Esophagus (tissue), 2 donors: ENCODE data around the gene GRM8. TPM values are rescaled to one million over a fixed set of nuclear protein-coding genes. Genes with fewer than 3 reads are reported as not detected.

Experiments
- H3K27ac ChIP-seq, 2 donors: one replicate each; pipeline ENCODE4 v1.5.1; 2013; ENCODE audit warnings: low read depth in 2 of 2, mild to moderate bottlenecking in 2 of 2, inconsistent platforms in 1 of 2, low read length in 1 of 2, moderate library complexity in 1 of 2
- H3K27me3 ChIP-seq, 2 donors: one replicate each; pipeline ENCODE4 v1.6.1; 2013; ENCODE audit warnings: low read length in 2 of 2, control low read depth in 1 of 2, mild to moderate bottlenecking in 1 of 2; ENCODE audit not compliant: insufficient read depth in 2 of 2, control insufficient read depth in 1 of 2
- H3K36me3 ChIP-seq, 2 donors: one replicate each; pipeline ENCODE4 v1.6.1; 2013; ENCODE audit warnings: low read length in 1 of 2; ENCODE audit not compliant: control insufficient read depth in 2 of 2, insufficient read depth in 2 of 2
- H3K4me1 ChIP-seq, 2 donors: one replicate each; pipeline ENCODE4 v1.6.1; 2013; ENCODE audit warnings: low read length in 1 of 2; ENCODE audit not compliant: control insufficient read depth in 2 of 2, insufficient read depth in 2 of 2
- H3K4me3 ChIP-seq, 2 donors: one replicate each; pipeline ENCODE4 v1.5.1; 2013; ENCODE audit warnings: low read length in 2 of 2, mild to moderate bottlenecking in 2 of 2, low read depth in 1 of 2, moderate library complexity in 1 of 2
- H3K9me3 ChIP-seq, 2 donors: one replicate each; pipeline ENCODE4 v1.6.1; 2013; ENCODE audit warnings: mild to moderate bottlenecking in 2 of 2, low read depth in 1 of 2, low read length in 1 of 2, moderate library complexity in 1 of 2; ENCODE audit not compliant: control insufficient read depth in 2 of 2, insufficient read depth in 1 of 2
- WGBS, 2 donors: extraction: QIAGEN DNeasy Blood & Tissue Kit; methylation state at CpG; one replicate each; pipeline ENCODE4 v1.1.7; 2013; 5-methylcytosine and 5-hydroxymethylcytosine counted together
- polyA plus RNA-seq, 2 donors: library from polyadenylated mRNA; stranded (reverse); fragments of 200-250 nt; gene quantifications; one replicate each; pipeline ENCODE4 v1.2.3, GENCODE V29; 2013
- donor health status: healthy with polysubstance abuse.
- donor health status: Bipolar disorder and iron deficiency.

GRM8 gene
- polyA plus RNA-seq, 2 donors = 0.19 TPM; not detected in 1

DNA sequence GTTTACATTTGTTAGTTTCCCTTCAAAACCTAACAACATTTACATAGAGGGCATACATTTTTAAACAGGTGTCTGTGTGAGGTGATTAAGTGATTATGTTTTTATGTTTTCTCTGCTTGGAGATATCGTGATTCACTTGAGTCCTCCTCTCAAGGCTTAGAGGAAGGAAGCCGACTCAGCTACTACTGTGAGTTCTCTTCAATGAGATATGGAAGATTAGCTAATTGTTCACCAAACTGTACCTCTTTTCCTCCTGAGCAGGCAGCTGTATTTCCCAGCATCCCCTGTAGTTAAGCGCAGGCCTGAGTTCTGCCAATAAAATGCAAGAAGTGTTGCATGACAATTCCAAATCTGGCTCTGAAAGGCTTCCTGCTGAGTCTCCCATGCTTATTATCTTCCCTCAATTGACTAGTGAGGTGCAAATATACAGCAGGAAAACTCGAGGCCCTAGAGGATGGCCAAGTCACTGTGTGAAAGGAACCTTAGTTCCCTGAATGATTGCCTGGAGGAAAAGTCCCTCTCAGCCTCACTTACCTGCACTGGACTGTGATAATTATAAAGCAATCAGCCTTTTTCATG is 528.7 kb downstream of the GRM8 start:
- Histone ChIP-seq H3K9me3 (peaks cover 0 to 5% of the 10 kb centered on the region in 2 donors), H3K36me3 (no peaks in the 10 kb centered on the region), H3K4me3 (no peak overlapping the region), H3K27ac (no peak overlapping the region), H3K4me1 (no peaks in the 10 kb centered on the region), H3K27me3 (no peaks in the 10 kb centered on the region)
- WGBS, 2 donors = 61 to 66% methylated on average over 4 of the region's 4 CpGs

DNA sequence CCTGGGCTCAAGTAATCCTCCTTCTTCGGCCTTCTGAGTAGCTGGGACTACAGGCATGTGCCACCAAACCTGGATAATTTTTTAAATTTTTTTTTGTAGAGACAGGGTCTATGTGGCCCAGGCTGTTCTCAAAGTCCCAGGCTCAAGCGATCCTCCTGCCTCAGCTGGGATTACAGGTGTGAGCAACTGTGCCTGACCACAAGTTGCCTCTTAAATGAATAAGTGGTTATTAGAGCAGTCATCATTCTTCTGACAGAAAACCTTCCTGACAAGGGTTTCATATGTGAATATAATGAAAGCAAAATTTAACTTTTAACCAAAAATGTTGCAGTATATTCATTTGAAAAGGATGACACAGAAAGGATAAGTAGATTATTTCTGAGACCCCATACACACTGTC is 532.5 kb downstream of the GRM8 start:
- Histone ChIP-seq H3K36me3 (no peaks in the 10 kb centered on the region), H3K4me3 (no peak overlapping the region), H3K27ac (no peak overlapping the region), H3K9me3 (no peaks in the 10 kb centered on the region), H3K4me1 (no peaks in the 10 kb centered on the region), H3K27me3 (no peaks in the 10 kb centered on the region)
- 74 to 86% methylated on average over 2 of the region's 2 CpGs for WGBS, 2 donors

DNA sequence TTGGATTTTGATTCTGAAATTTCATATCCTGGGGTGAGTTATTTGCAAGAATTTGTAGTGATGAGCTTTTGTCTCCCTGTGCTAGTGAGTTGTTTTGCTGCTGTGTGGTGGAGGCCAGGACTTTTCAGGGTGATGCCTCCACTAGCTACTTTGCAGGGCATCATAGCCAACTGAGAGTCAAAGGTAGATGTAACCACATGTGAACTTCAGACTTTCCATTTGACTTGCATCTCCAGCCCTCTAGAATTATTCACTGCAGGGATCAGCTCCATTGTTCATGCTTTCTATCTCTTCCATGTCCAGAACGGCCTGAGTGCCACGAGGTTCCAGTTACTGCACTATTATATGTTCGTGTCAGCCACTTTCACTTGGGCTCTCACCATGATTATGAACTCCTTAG is 534.3 kb downstream of the GRM8 start:
- Histone ChIP-seq H3K27ac (no peak overlapping the region), H3K36me3 (no peaks in the 10 kb centered on the region), H3K9me3 (no peaks in the 10 kb centered on the region), H3K4me3 (no peak overlapping the region), H3K27me3 (no peaks in the 10 kb centered on the region), H3K4me1 (no peaks in the 10 kb centered on the region)
- 84 to 90% methylated on average over 3 of the region's 3 CpGs for WGBS, 2 donors

DNA sequence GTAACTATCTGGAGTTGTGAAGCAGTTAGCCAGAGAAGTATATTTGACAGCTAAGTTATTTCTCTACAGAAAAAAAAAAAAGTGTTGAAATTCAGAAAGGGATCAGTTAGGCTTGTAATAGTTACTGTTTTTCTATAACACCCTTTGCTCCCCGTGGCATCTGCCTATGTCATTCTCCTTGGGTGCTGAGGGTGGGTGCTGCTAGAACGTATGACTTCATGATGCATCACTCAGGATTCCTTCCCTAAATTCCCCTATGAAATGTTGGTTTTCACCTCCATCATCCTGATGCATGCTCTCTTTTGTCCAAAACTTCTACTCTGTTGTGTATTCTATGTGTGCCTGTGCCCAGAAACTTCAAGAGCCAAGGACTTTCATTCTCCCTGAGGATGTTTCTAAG is 536.4 kb downstream of the GRM8 start:
- H3K27ac ChIP-seq = no peak overlapping the region
- WGBS, 2 donors = 68 to 74% methylated on average over 2 of the region's 2 CpGs
- no peaks in the 10 kb centered on the region for H3K36me3 ChIP-seq
- no peaks in the 10 kb centered on the region for H3K4me1 ChIP-seq
- H3K4me3 ChIP-seq = no peak overlapping the region
- H3K27me3 ChIP-seq = no peaks in the 10 kb centered on the region
- H3K9me3 ChIP-seq = no peaks in the 10 kb centered on the region

DNA sequence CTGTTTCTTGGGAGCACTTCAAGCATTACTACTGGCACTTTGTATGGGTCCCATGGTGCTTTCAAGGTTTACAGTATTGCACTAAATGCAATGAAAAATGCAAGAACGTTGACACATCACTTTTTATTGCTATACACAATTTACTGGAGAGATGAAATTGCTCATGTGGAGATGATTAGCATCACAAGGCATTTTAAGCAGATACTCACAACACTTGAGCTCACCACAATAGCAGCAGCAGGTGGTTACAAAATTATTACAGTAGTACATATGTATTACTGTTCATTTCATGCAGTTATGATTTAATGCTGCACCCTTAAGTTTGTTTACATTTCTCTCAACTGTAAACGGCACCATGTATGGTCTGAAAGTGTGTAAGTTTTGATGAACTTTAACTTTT is 537.7 kb downstream of the GRM8 start:
- H3K9me3 ChIP-seq = no peaks in the 10 kb centered on the region
- no peaks in the 10 kb centered on the region for H3K36me3 ChIP-seq
- no peaks in the 10 kb centered on the region for H3K27me3 ChIP-seq
- 42 to 51% methylated on average over 2 of the region's 2 CpGs for WGBS, 2 donors
- H3K27ac ChIP-seq = no peak overlapping the region
- H3K4me3 ChIP-seq = no peak overlapping the region
- H3K4me1 ChIP-seq = no peaks in the 10 kb centered on the region

DNA sequence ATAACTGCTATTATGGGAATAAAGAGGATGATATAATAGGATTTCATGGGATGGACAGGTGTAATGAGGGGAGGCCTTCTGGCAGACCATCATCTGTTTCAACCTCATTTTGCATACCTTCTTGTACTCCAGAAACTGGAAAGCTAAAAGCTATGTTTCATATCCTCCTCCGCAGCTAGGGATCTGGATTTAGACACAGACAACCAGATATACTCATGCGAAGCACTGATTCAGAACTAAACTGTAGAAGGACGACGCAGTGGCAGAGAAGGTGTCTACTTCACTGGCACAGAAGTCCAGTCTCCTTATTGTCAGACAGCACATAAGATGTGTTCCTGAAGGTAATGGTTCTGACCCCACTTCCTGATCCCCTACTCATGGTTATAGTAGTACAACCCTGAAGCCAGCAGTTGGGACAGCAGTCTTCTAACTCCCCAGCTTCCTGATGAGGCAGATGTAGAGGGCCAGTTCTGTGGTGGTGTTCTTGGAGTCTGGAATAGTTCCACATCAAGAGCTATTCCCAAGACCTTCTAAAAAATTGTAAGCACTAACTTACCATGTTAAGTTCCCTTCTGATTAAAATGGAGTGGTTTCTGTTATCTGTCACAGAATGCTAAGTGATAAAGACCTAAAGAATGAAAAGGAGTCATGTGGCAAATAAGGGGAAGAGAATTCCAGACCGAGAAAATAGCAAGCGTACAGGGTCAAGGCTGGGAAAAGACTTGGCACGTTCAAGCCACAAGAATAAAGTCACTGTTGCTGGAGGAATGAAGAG is 550.3 kb downstream of the GRM8 start:
- H3K4me3 ChIP-seq = no peak overlapping the region
- no peaks in the 10 kb centered on the region for H3K36me3 ChIP-seq
- no peak overlapping the region for H3K27ac ChIP-seq
- 80% methylated on average over 7 of the region's 7 CpGs for WGBS, 2 donors
- no peaks in the 10 kb centered on the region for H3K9me3 ChIP-seq
- no peaks in the 10 kb centered on the region for H3K27me3 ChIP-seq
- H3K4me1 ChIP-seq = no peaks in the 10 kb centered on the region

DNA sequence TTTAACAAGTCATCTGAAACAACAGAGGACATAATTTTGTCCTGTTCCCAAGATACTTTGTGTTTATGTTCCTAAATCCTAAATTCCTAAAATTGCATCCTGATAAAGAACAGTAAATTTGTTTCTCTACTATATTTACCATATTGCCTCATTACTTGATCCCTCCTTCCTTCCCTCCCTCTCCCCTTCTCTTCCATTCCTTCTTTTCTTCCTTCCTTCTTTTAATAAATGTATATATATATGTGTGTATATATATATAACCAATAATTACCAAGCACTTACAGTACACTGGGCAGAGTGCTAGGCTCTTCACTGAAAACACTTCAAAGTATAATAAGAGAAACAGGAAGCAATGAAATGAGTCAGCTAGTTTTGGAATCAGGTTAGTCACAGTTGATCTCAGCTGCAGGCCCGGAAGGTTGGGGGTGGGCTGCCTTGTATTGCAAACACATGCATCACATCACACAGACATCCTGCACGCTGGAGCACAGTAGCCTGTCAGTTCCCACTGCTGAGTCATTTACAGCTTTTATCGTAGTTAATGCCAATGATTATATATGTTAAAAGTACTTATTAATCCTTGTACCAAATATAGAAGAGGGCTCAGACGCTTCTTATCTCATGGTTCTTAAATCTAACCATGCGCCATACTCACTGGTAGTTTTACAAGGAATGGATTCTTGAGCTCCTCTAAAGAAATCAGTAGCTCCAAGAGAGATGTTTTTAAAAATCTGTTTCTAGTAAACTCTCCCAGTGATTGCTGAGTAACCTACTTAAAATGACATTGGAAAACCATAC is 551.7 kb downstream of the GRM8 start:
- Histone ChIP-seq H3K27me3 (no peaks in the 10 kb centered on the region), H3K4me3 (no peak overlapping the region), H3K4me1 (no peaks in the 10 kb centered on the region), H3K27ac (no peak overlapping the region), H3K9me3 (no peaks in the 10 kb centered on the region), H3K36me3 (no peaks in the 10 kb centered on the region)
- WGBS, 2 donors = 13 to 17% methylated on average over 5 of the region's 5 CpGs

DNA sequence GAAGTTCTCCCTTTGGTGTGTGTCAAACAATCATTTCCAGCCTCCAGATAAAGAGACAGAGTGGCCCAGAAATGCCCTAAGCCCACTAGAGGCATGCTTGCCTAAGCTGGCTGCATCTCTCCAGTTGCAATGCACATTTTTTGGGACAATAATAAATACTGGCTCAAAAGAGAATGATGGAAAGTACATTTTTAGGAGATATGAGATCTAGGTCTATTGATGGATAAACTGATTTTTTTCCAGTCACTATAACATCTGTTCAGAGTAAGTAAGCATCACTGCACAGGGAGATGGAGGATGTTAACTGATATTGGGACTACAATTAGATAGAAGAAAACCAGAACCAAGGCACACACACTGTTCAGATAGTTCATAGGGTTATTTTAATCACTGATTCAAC is 553.0 kb downstream of the GRM8 start:
- H3K36me3 ChIP-seq = no peaks in the 10 kb centered on the region
- no peak overlapping the region for H3K27ac ChIP-seq
- H3K9me3 ChIP-seq = no peaks in the 10 kb centered on the region
- H3K4me3 ChIP-seq = no peak overlapping the region
- no peaks in the 10 kb centered on the region for H3K4me1 ChIP-seq
- no peaks in the 10 kb centered on the region for H3K27me3 ChIP-seq

DNA sequence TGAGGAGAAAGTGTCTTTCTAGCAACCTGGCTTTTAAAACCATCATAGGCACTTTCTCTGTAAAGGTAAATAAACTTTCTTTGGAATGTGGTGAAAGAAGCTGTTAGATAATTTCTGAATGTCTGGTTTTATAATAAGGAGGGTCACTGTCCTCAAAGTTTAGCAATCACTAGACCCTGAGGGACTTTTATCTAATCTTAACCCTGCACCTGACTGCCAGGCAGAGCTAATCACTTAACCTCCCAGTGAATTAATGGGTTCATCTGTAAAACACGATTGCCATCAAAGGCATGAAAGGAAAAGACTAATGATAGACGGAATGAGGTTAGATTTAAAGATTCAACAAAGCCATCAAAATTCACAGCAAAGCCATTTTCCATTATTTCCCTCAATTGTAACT is 553.8 kb downstream of the GRM8 start:
- Histone ChIP-seq H3K27me3 (no peaks in the 10 kb centered on the region), H3K4me3 (no peak overlapping the region), H3K36me3 (no peaks in the 10 kb centered on the region), H3K4me1 (no peaks in the 10 kb centered on the region), H3K27ac (no peak overlapping the region), H3K9me3 (no peaks in the 10 kb centered on the region)
- 29 to 32% methylated on average over 2 of the region's 2 CpGs for WGBS, 2 donors
